Measurements from ENCODE around the gene PHKA1.
"Not testable (repeated sequence)": the region's sequence is repeated elsewhere in the genome, so short reads cannot be mapped to it uniquely, and the experiment has no call there.

GRCh38 chrX:72552443-72552842, 161.7 kb downstream of the PHKA1 start:
- TF ChIP-seq POLR2A, CTCF, POLR2AphosphoS5 (IDR thresholded peaks at IDR 0.05): not testable (repeated sequence)
